Endothelial cell of hepatic sinusoid (primary cell): ENCODE measurements around the gene TPSG1.
"Not testable (repeated sequence)": the region's sequence is repeated elsewhere in the genome, so short reads cannot be mapped to it uniquely, and the experiment has no call there.

ENCODE experiments used
- in situ Hi-C: cut with HindIII; loops from 2 replicates; pipeline ENCODE4 v1.10.0; 2017; ENCODE audit warnings: low sequenced_read_pairs

TPSG1 gene

GRCh38 chr16:1198671-1199346, 26.3 kb downstream of the TPSG1 start:
- in situ Hi-C loops: not testable (repeated sequence)

- in situ Hi-C loops: no loop called here
These were observed 26.9 kb downstream of the TPSG1 start for GRCh38 chr16:1198194-1198593.

- in situ Hi-C loops: no loop called here
These were observed 27.7 kb downstream of the TPSG1 start for GRCh38 chr16:1197237-1197866.

DNA sequence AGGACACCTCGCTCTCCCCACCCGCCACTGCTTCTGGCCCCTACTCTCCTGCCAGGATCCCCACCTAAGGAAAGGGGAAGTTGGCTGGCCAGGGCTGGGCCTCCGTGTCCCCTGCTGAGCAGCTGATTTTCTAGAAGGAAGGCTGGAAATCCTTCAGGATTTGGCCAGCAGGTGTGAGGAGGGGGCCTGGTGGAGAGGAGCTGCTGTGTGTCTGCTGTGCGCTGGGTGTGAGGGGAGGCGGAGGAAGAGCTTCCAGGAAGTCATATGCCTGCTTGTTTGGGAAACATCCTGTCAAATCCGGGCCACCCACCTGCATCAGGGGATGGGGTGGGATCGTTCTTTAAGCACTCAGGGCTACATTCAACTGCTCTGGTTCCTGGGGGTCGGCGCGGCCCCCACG, 28.6 kb downstream of the TPSG1 start:
- in situ Hi-C loops: no loop called here

DNA sequence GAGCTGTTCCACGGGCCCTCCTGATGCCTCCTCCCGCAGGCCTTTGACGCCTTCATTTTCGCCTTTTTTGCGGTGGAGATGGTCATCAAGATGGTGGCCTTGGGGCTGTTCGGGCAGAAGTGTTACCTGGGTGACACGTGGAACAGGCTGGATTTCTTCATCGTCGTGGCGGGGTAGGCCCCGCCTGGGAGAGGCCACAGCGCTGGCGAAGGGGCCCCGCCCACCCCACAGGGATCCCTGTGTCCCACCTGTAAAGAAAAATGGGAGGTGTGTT, 29.7 kb downstream of the TPSG1 start:
- in situ Hi-C loops: no loop called here

- in situ Hi-C loops: no loop called here
These were observed 30.2 kb downstream of the TPSG1 start for GRCh38 chr16:1194665-1195392.

DNA sequence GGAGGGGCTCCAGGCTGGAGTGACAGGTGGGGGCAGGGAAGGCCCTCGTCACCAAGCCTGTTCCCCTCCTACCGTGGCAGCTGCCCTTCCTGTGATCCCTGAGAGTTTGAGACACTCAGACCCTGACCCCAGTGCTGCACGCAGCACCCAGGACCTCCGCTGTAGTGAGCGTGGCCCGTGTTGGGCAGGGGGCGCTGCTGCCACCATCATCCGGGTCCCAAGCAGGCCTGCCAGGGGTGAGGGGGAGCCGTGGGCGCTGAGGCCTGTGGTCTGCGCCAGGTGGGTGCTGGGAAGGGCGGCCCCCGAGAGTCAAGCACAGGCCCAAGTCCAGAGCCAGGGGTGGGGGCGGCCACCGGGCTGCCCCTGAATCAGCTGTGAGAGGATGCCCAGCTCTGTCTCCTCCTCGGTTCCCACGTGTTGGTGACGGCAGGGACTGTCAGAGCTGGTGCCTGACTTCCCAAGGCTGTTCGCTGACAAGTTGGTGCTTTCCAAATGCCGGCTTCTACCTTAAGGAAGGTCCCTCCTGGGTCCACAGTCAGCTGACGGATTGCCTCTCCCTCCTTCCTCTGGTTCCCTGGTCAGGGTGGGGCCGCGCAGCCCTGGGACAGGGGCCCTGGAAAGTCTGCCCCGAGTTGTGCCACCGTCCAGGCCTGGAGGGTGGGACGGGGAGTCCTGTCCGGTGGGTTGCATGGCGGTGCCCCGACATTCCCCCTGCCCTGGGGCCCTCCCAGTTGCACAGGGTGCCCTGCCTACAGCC, 31.1 kb downstream of the TPSG1 start:
- in situ Hi-C loops: no loop called here

GRCh38 chr16:1193143-1193824, 31.8 kb downstream of the TPSG1 start:
- in situ Hi-C loops: no loop called here

DNA sequence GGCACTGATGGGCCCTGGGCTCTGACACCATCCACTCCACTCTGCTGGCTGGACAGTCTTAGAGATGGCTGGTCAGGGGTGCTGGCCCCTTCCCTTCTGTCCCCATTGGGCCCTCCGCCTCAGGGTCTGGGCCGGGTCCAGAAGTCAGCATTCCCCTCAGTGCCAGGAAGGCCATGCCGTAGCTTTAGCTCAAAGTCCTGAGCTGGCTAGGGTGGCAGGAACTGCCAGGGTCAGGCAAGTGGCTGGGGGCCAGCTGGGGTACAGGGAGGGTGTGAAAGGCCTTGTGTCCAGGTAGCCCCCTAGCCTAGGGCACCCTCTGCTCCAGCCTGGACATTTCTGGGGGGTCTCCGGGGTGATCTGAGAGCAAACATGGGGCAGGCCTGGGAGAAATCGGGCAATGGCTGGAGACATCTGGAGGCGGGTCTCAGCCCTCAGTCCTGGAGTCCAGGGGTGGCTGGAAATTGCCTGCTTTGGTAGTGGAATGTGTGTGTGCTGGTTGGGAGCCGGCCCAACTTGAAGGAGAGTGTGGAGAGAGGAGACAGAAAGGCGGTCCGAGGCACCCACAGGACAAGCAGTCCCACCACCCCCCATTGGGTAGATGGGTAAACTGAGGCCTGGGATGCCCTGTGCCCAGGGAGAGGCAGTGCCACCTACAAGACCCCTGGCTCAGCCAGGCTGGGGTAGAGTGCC, 32.5 kb downstream of the TPSG1 start:
- in situ Hi-C loops: no loop called here

- in situ Hi-C loops: not testable (repeated sequence)
These were observed 34.3 kb downstream of the TPSG1 start for GRCh38 chr16:1190789-1191188.

GRCh38 chr16:1189455-1189854, 35.6 kb downstream of the TPSG1 start:
- in situ Hi-C loops: no loop called here

- in situ Hi-C loops: no loop called here
These were observed 36.5 kb downstream of the TPSG1 start for GRCh38 chr16:1188432-1189189.

DNA sequence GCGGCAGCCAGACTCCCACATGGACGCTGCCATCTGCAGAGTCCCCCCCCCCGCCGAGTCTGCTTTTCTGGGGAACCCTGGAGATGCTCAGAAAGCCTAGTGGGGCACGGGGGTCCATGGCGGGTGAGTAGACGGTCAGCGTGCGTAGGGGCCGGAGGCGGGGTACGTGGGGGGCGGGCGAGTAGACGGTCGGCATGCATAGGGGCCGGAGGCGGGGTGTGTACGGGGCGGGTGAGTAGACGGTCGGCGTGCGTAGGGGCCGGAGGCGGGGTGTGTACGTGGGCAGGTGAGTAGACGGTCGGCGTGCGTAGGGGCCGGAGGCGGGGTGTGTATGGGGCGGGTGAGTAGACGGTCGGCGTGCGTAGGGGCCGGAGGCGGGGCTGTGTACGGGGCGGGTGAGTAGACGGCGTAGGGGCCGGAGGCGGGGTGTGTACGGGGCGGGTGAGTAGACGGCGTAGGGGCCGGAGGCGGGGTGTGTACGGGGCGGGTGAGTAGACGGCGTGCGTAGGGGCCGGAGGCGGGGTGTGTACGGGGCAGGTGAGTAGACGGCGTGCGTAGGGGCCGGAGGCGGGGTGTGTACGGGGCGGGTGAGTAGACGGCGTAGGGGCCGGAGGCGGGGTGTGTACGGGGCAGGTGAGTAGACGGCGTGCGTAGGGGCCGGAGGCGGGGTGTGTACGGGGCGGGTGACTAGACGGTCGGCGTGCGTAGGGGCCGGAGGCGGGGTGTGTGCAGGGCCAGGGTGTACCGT, 39.4 kb downstream of the TPSG1 start:
- in situ Hi-C loops: not testable (repeated sequence)

- in situ Hi-C loops: no loop called here
These were observed 40.1 kb downstream of the TPSG1 start for GRCh38 chr16:1184980-1185379.

DNA sequence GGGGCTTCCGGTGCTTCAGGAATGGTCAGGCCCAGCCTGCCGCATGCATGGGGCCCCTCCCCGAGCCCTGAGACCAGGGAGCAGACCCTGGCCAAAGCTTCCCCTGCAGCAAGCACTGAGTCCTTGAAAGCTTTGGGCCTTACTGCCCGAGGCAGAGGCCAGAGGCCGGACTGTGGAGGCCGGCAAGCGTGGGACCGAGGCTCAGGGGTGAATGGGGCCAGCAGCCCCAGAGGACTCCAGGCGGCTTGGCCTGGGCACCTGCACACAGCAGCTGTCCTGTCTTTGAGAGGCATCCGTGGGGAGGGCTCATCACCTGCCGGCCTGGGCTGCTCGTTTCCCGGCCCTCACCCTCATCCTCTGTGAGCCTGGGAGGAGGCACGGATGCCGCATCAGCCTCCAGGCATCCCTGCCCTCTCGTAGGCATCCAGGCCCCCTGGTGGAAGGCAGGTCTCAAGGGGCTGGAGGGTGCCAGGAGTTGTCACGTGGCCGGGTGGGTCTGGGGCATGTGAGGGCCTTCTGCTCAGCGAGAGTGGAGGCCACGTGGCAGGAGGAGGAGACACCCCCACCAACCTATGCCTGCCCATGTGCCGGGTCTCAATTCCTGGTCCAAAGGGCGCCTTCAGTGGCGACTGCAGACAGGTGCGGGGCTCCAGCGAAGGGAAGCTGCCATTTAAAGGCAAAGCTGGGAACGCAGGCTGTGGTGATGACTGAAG, 40.8 kb downstream of the TPSG1 start:
- in situ Hi-C loops: no loop called here

DNA sequence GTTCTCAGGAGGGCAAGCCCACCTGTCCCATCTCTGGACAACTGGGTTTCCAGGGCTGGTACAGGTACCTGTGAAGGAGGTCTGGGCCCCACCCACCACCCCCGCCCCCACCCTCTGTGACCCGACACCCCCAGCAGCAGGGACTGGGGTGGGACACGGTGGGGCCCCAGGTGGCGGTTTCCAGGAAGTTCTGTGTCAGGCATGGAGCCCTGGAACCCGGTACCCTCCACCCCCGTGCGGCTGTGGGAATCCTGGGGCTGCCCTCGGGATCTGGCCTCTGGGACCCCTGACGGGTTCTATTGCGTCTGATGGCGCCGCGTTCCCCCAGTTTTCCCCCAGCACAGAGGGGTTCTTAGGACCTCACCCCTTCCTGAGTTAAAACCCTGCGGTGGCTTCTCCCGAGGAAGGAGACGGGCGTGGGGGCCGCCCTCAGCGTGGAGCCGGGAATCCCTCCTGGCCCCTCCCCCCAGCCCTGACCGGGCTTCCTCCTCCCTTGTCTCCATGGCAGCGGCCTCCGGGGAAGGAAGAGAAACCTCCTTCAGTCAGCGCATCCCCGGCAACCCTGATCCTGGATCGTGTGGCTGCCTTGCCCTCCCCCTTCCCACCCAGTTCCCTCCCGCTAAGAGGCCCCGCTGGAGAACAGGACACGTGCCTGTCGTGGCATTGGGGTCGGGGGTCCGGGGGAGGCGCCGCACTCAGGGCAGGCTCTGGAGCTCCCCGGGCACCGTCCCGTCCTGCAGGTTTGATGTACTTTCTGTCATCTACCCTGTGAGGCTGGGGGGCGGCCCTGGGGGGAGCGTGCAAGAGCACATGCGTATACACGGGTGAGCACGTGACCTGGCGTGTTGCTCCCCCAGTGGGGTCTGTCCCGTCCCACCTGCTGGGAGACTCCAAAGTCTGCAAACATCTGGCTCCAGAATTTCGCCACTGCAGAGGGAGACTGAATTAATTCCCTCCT, 41.8 kb downstream of the TPSG1 start:
- in situ Hi-C loops: no loop called here

- in situ Hi-C loops: no loop called here
These were observed 42.8 kb downstream of the TPSG1 start for GRCh38 chr16:1182316-1182671.
